Endothelial cell of umbilical vein (primary cell): ENCODE data around the gene HIRA. TPM values are rescaled to one million over a fixed set of nuclear protein-coding genes. Genes with fewer than 3 reads are reported as not detected.
"Not testable (repeated sequence)": the region's sequence is repeated elsewhere in the genome, so short reads cannot be mapped to it uniquely, and the experiment has no call there.

Experiments used
- BruUV-seq: library from RNA; stranded (reverse); fragments of 400-500 nt; replicated peaks from 2 replicates; lab custom pipeline; 2021; lab: Mats Ljungman, UMichigan
- CTCF ChIA-PET: fragments of 300-600, 350-600 bp; sonication (Branson Sonifier 250); formaldehyde crosslinking; loops from one replicate; lab custom pipeline; 2021; ENCODE audit warnings: antibody characterized with exemption, inconsistent platforms; lab: Charles Lee
- POLR2A ChIA-PET: fragments of 300-600, 350-600 bp; sonication (Branson Sonifier 250); formaldehyde crosslinking; loops from one replicate; lab custom pipeline; 2021; ENCODE audit warnings: antibody characterized with exemption, inconsistent platforms; lab: Charles Lee
- DNase-seq: peaks from one replicate; pipeline ENCODE4 v3.0.0-alpha.2; 2011; ENCODE audit warnings: low read depth, low spot score
- FAIRE-seq: peaks from 2 replicates; lab custom pipeline; 2011; peaks lifted over from hg19 to GRCh38; lab: Jason Lieb, UNC
- H2AFZ ChIP-seq: 2 replicates; pipeline ENCODE4 v1.6.0; 2012; ENCODE audit warnings: low read depth, low read length, control low read depth, inconsistent platforms
- H3K27ac ChIP-seq: 2 replicates; pipeline ENCODE4 v1.5.1; 2011; ENCODE audit warnings: low read depth, mild to moderate bottlenecking, control low read depth, low read length, moderate library complexity; ENCODE audit not compliant: insufficient read depth
- H3K27me3 ChIP-seq, 2 experiments: 2 replicates each; pipeline versions ENCODE4 v1.6.0 to v1.6.1; 2011; ENCODE audit warnings: low read length in 2 of 2, mixed read lengths in 1 of 2; ENCODE audit not compliant: control insufficient read depth in 2 of 2, insufficient read depth in 2 of 2
- H3K36me3 ChIP-seq, 2 experiments: 2 replicates in 1 of 2; 3 replicates in 1 of 2; pipeline ENCODE4 v1.5.1; 2011; ENCODE audit warnings: low read length in 2 of 2, mild to moderate bottlenecking in 1 of 2, moderate library complexity in 1 of 2; ENCODE audit not compliant: control insufficient read depth in 2 of 2, insufficient read depth in 2 of 2; ENCODE audit errors: extremely low read depth in 1 of 2
- H3K4me1 ChIP-seq: 3 replicates; pipeline ENCODE4 v1.5.1; 2011; ENCODE audit warnings: mild to moderate bottlenecking, low read length; ENCODE audit not compliant: control insufficient read depth, insufficient read depth; ENCODE audit errors: extremely low read depth
- H3K4me2 ChIP-seq: 2 replicates; pipeline ENCODE4 v1.6.1; 2011; ENCODE audit warnings: low read length, control low read depth, mixed read lengths; ENCODE audit not compliant: insufficient read depth
- H3K4me3 ChIP-seq, 3 experiments: fragments of 200-600 bp in 1 of 3; sonication (generic), shearing (Covaris generic) in 1 of 3; replicated peaks in 1 of 3; 2 replicates each; pipeline ENCODE4 v1.5.1; 2011 to 2016; ENCODE audit warnings: control low read depth in 3 of 3, low read length in 3 of 3, mild to moderate bottlenecking in 2 of 3, inconsistent platforms in 1 of 3, low read depth in 1 of 3, moderate library complexity in 1 of 3; ENCODE audit not compliant: insufficient read depth in 1 of 3
- H3K79me2 ChIP-seq: 2 replicates; pipeline ENCODE4 v1.6.0; 2012; ENCODE audit warnings: low read length, inconsistent platforms; ENCODE audit not compliant: control insufficient read depth, insufficient read depth
- H3K9ac ChIP-seq: replicated peaks from 2 replicates; pipeline ENCODE3; 2011; ENCODE audit warnings: low read length, control low read depth; ENCODE audit not compliant: insufficient read depth; ENCODE audit errors: extremely low read depth
- H3K9me1 ChIP-seq: replicated peaks from 3 replicates; pipeline ENCODE4 v1.6.0; 2011; ENCODE audit warnings: mild to moderate bottlenecking, low read length; ENCODE audit not compliant: control insufficient read depth, insufficient read depth; ENCODE audit errors: extremely low read depth
- H3K9me3 ChIP-seq: replicated peaks from 2 replicates; pipeline ENCODE4 v1.5.1; 2012; ENCODE audit warnings: low read length, inconsistent platforms; ENCODE audit not compliant: control insufficient read depth, insufficient read depth
- H4K20me1 ChIP-seq: replicated peaks from 2 replicates; pipeline ENCODE3; 2011; ENCODE audit warnings: mild to moderate bottlenecking, low read length; ENCODE audit not compliant: control insufficient read depth, insufficient read depth; ENCODE audit errors: extremely low read depth
- EZH2 ChIP-seq: IDR thresholded peaks from 2 replicates; pipeline ENCODE4 v1.6.1; 2012; ENCODE audit warnings: borderline replicate concordance, low read depth, mild to moderate bottlenecking, moderate library complexity, low read length, inconsistent platforms; ENCODE audit not compliant: severe bottlenecking
- FOS ChIP-seq: IDR thresholded peaks from 2 replicates; pipeline ENCODE4 v1.6.1; 2011; ENCODE audit warnings: mild to moderate bottlenecking, low read length, moderate library complexity, borderline replicate concordance; ENCODE audit not compliant: insufficient read depth
- GATA2 ChIP-seq: IDR thresholded peaks from 2 replicates; pipeline ENCODE4 v1.7.0; 2011; ENCODE audit warnings: low read depth, mild to moderate bottlenecking, moderate library complexity, mixed read lengths, low read length; ENCODE audit not compliant: insufficient read length, insufficient read depth
- JUN ChIP-seq: IDR thresholded peaks from 2 replicates; pipeline ENCODE4 v1.6.1; 2011; ENCODE audit warnings: borderline replicate concordance, low read depth; ENCODE audit not compliant: insufficient read length, insufficient read depth
- MYC ChIP-seq: IDR thresholded peaks from one replicate; pipeline ENCODE4 v1.6.1; 2011; ENCODE audit warnings: mild to moderate bottlenecking, low read depth, low read length
- POLR2A ChIP-seq: IDR thresholded peaks from 2 replicates; pipeline ENCODE4 v1.6.1; 2012; ENCODE audit warnings: low read depth, mild to moderate bottlenecking, control low read depth, low read length
- POLR2AphosphoS5 ChIP-seq: IDR thresholded peaks from 2 replicates; pipeline ENCODE4 v1.6.1; 2012; ENCODE audit warnings: low read depth, mild to moderate bottlenecking, control low read depth, low read length, moderate library complexity; ENCODE audit not compliant: insufficient read depth
- dilution Hi-C: fragments of 300-500 bp; cut with MboI; formaldehyde crosslinking; loops from one replicate; pipeline ENCODE4 v1.15.0; 2019; ENCODE audit warnings: low sequenced_read_pairs; ENCODE audit not compliant: extremely low pct_ligation_motif_present
- intact Hi-C: fragments of 100-400 bp; cut with micrococcal nuclease; formaldehyde crosslinking; loops from one replicate; pipeline ENCODE4 v1.10.0; 2022
- polyA plus RNA-seq, 4 experiments: library from polyadenylated mRNA; depleted of rRNA in 3 of 4; stranded (reverse) in 3 of 4; unstranded in 1 of 4; fragments of >200 nt; gene quantifications; 2 replicates each; pipeline versions ENCODE4 v1.2.1 to v1.2.3, GENCODE V29; 2011 to 2012; ENCODE audit warnings: missing spikeins in 1 of 4
- total RNA-seq: library from RNA; stranded (reverse); gene quantifications from 2 replicates; pipeline ENCODE4 v1.2.3, GENCODE V29; 2021
- TF ChIP-seq, protein P1 (sequence below), 2 donors: IDR thresholded peaks; 1 replicate in 1 of 2; 2 replicates in 1 of 2; pipeline ENCODE4 v1.5.1; 2011; ENCODE audit warnings: low read length in 2 of 2, mild to moderate bottlenecking in 2 of 2, moderate library complexity in 2 of 2, control low read depth in 1 of 2, inconsistent platforms in 1 of 2, low read depth in 1 of 2; ENCODE audit not compliant: insufficient read depth in 1 of 2; ENCODE audit errors: extremely low read depth in 1 of 2
- TF ChIP-seq, protein P2 (sequence below): IDR thresholded peaks from 2 replicates; pipeline ENCODE4 v1.6.1; 2011; ENCODE audit not compliant: insufficient read depth, insufficient read length

The HIRA gene
- total and polyA plus RNA-seq, 2 donors (not counting 3 experiments of a cell fraction or from before 2014, with no cell fraction given) = 17.3 to 27.7 TPM

DNA sequence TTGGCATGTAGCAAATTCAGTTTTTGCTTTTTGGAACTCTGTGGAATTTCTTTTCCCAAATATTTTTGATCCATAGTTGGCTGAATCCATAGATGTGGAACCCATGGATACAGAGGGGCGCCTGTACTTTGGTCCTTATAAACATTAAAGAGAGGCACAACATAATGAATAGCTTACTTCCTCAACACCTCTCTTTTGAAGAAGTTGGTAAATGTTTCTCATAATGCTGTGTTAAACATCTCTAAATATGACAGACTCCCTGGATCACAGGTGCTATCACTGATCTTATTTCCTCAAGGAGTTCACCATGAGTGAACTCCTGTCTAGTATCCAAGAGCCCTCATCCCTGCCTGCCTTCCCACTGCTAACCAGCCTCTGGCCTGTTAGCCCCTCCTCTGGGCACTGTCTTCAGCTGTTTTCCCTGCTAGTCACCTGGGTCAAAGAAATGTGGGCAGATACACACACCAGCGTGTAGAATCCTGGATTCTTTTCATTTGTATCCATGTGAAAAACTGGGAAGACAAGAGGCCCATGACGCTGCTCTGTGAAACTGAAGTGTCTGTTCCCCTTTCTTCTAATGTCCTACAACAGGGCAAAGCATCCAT, 63.7 kb downstream of the HIRA start:
- no peak overlapping the region for H3K9ac ChIP-seq
- peaks cover 7 to 8% of the 10 kb centered on the region in 2 experiments for H3K36me3 ChIP-seq
- no peak for TF ChIP-seq FOS
- TF ChIP-seq, protein P1, sequence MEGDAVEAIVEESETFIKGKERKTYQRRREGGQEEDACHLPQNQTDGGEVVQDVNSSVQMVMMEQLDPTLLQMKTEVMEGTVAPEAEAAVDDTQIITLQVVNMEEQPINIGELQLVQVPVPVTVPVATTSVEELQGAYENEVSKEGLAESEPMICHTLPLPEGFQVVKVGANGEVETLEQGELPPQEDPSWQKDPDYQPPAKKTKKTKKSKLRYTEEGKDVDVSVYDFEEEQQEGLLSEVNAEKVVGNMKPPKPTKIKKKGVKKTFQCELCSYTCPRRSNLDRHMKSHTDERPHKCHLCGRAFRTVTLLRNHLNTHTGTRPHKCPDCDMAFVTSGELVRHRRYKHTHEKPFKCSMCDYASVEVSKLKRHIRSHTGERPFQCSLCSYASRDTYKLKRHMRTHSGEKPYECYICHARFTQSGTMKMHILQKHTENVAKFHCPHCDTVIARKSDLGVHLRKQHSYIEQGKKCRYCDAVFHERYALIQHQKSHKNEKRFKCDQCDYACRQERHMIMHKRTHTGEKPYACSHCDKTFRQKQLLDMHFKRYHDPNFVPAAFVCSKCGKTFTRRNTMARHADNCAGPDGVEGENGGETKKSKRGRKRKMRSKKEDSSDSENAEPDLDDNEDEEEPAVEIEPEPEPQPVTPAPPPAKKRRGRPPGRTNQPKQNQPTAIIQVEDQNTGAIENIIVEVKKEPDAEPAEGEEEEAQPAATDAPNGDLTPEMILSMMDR (IDR thresholded peaks at IDR 0.05; ENCODE audit: extremely low read depth in 1 of 2, insufficient read depth in 1 of 2, low read depth in 1 of 2, low read length in 2 of 2) = no peak
- TF ChIP-seq JUN = no peak
- TF ChIP-seq GATA2 = no peak
- no peak for TF ChIP-seq POLR2A
- no peak for TF ChIP-seq EZH2
- no peak for TF ChIP-seq MYC
- TF ChIP-seq POLR2AphosphoS5 = no peak
- TF ChIP-seq, protein P2, sequence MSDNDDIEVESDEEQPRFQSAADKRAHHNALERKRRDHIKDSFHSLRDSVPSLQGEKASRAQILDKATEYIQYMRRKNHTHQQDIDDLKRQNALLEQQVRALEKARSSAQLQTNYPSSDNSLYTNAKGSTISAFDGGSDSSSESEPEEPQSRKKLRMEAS = no peak
- no peaks in the 10 kb centered on the region for H3K79me2 ChIP-seq
- H3K4me3 ChIP-seq = no peak overlapping the region
- CTCF ChIA-PET = interaction anchor here (1.3 to 2.0 kb wide), 4 partner anchors 13 to 188 kb away, joined by 3 to 6 read pairs (median 4); no protein-coding TSS in a partner anchor
- no TSS peak for BruUV-seq
- POLR2A ChIA-PET = no interaction called here
- H3K4me2 ChIP-seq = no peak overlapping the region
- no peaks in the 10 kb centered on the region for H3K9me3 ChIP-seq
- DNase-seq (no peak), FAIRE-seq (no peak)
- no peak overlapping the region for H3K27ac ChIP-seq
- dilution Hi-C loops (no loop called here), intact Hi-C loops (no loop called here)
- H4K20me1 ChIP-seq = no peaks in the 10 kb centered on the region
- no peak overlapping the region for H2AFZ ChIP-seq
- no peaks in the 10 kb centered on the region for H3K27me3 ChIP-seq
- H3K9me1 ChIP-seq = no peaks in the 10 kb centered on the region
- no peaks in the 10 kb centered on the region for H3K4me1 ChIP-seq

DNA sequence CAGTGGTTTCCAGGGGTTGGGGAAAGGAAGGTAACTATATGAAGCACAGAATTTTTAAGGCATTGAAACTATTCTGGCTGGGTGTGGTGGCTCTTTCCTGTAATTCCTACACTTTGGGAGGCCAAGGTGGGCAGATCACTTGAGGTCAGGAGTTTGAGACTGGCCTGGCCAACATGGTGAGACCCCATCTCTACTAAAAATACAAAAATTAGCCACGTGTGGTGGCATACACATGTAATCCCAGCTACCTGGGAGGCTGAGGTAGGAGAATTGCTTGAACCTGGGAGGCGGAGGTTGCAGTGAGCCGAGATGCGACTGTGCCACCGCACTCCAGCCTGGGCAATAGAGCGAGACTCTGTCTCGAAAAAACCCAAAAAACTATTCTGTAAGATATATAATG, 68.0 kb downstream of the HIRA start:
- H3K9me3 ChIP-seq, CTCF ChIA-PET, H4K20me1 ChIP-seq, H2AFZ ChIP-seq, POLR2A ChIA-PET, H3K79me2 ChIP-seq, DNase-seq, H3K27ac ChIP-seq, H3K27me3 ChIP-seq, H3K4me3 ChIP-seq, H3K9ac ChIP-seq, H3K4me2 ChIP-seq, H3K9me1 ChIP-seq, FAIRE-seq, BruUV-seq, dilution Hi-C loops, intact Hi-C loops, H3K4me1 ChIP-seq: not testable (repeated sequence)
- peaks cover 12 to 32% of the 10 kb centered on the region in 2 experiments for H3K36me3 ChIP-seq
